Heart right ventricle (tissue), 16 donors: Measurements from ENCODE around the gene GRIA2. TPM values are rescaled to one million over a fixed set of nuclear protein-coding genes. Genes with fewer than 3 reads are reported as not detected.

ENCODE experiments used
- ATAC-seq, 8 donors: fragments of 200-7000 bp; cut with Tn5 transposase; one replicate each; pipeline ENCODE4 v1.9.1; 2020; ENCODE audit warnings: mild to moderate bottlenecking in 8 of 8, moderate library complexity in 8 of 8, moderate number of reproducible peaks in 1 of 8
- DNase-seq, 2 donors: peaks; one replicate each; pipeline ENCODE4 v3.0.0-alpha.2; 2020
- H3K27ac ChIP-seq, 10 donors: fragments of 200-600 bp; sonication (generic) in 2 of 10; one replicate each; pipeline versions ENCODE4 v1.5.0 to v1.8.0; 2020 to 2022; ENCODE audit warnings: mild to moderate bottlenecking in 3 of 10
- H3K27me3 ChIP-seq, 7 donors: fragments of 200-600 bp; one replicate each; pipeline ENCODE4 v1.8.0; 2021 to 2022; ENCODE audit warnings: mild to moderate bottlenecking in 2 of 7
- H3K36me3 ChIP-seq, 9 donors: fragments of 200-600 bp; sonication (generic) in 1 of 9; one replicate each; pipeline versions ENCODE4 v1.5.0 to v1.8.0; 2020 to 2022; ENCODE audit warnings: mild to moderate bottlenecking in 2 of 9
- H3K4me1 ChIP-seq, 9 donors: fragments of 200-600 bp; sonication (generic) in 1 of 9; one replicate each; pipeline versions ENCODE4 v1.5.0 to v1.8.0; 2020 to 2022; ENCODE audit warnings: mild to moderate bottlenecking in 4 of 9
- H3K4me3 ChIP-seq, 10 donors: fragments of 200-600 bp; sonication (generic) in 2 of 10; one replicate each; pipeline versions ENCODE4 v1.5.0 to v1.8.0; 2020 to 2022; ENCODE audit warnings: mild to moderate bottlenecking in 7 of 10, moderate library complexity in 2 of 10
- H3K9me3 ChIP-seq, 11 donors: fragments of 200-600 bp in 10 of 11; sonication (generic) in 2 of 11; one replicate each; pipeline versions ENCODE4 v1.5.0 to v1.8.0; 2013 to 2022; ENCODE audit warnings: mild to moderate bottlenecking in 2 of 11, control low read depth in 1 of 11, moderate library complexity in 1 of 11
- WGBS, 2 donors: extraction: QIAGEN DNeasy Blood & Tissue Kit; methylation state at CpG; one replicate each; pipeline ENCODE4 v1.1.7; 2013; ENCODE audit warnings: inconsistent platforms in 1 of 2; 5-methylcytosine and 5-hydroxymethylcytosine counted together
- intact Hi-C, 10 donors: fragments of 100-400 bp; cut with DNase I; formaldehyde crosslinking; loops; one replicate each; pipeline versions ENCODE4 v1.11.1 to v1.14.2; 2022
- polyA plus RNA-seq, 2 donors: library from polyadenylated mRNA; stranded (reverse); fragments of 200-250 nt; gene quantifications; one replicate each; pipeline ENCODE4 v1.2.3, GENCODE V29; 2013
- total RNA-seq, 10 donors: library from RNA; stranded (reverse); fragmentation: NEBNext Ultra II Directional in 3 of 10; extraction: Animal tissue kit (Norgen Biotek cat#: 25700) in 3 of 10; gene quantifications; one replicate each; pipeline versions ENCODE4 v1.2.1 to v1.2.4, GENCODE V29; 2021 to 2023
- TF ChIP-seq, protein P1 (sequence below), 9 donors: fragments of 200-600 bp; sonication (generic) in 2 of 9; IDR thresholded peaks; one replicate each; pipeline versions ENCODE4 v1.5.0 to v1.8.0; 2021 to 2022; ENCODE audit warnings: antibody characterized with exemption in 9 of 9, mild to moderate bottlenecking in 5 of 9, moderate library complexity in 1 of 9
- donor health status: Arrhythmogenic right ventricular cardiomyopathy.
- donor health status: ischemic (EF 13 %, LVEDD 7.1; RV severe dilation, severe dysfunction).
- donor health status: healthy with polysubstance abuse.
- donor health status: DM: no; HTN: yes; CAD: no.
- donor health status: DM: no; HTN: no; CAD: no.
- donor health status: ischemic (EF 25% LVEDD 6.9; RV normal size, moderate dysfunction).
- donor health status: ischemic (EF 25% LVEDD 5.7; RV mildly dilated, moderate dysfunction).
- donor health status: healthy.
- donor health status: DM: yes; HTN: yes; CAD: no.
- donor health status: Ischemic cardiomyopathy.
- donor health status: ischemic (EF 35%, LVEDD 5.7; RV mildly dilated, moderate dysfunction).
- donor health status: nonischemic (EF 11% LVEDD 7.7; RV severe dilation, severe dysfunction).
- donor health status: DM: yes; HTN: yes; CAD: no.
- donor health status: PGD.
- donor health status: ischemic (EF 29% LVEDD 5.4; RV normal size, mild dysfunction).
- donor health status: nonischemic (EF 23%, LVEDD 6.1; RV moderate dilation, normal function).

GRIA2 gene
- total and polyA plus RNA-seq, 12 donors: 0.20 to 0.51 TPM; not detected in 10

GRCh38 chr4:157291071-157291470 is 70.5 kb downstream of the GRIA2 start:
- Histone ChIP-seq H3K36me3 (no peaks in the 10 kb centered on the region), H3K4me3 (no peak overlapping the region), H3K27me3 (peaks cover 0 to 10% (median 0%) of the 10 kb centered on the region in 7 donors), H3K27ac (no peak overlapping the region), H3K9me3 (no peaks in the 10 kb centered on the region), H3K4me1 (no peaks in the 10 kb centered on the region)
- DNase-seq: no peak
- TF ChIP-seq, protein P1, sequence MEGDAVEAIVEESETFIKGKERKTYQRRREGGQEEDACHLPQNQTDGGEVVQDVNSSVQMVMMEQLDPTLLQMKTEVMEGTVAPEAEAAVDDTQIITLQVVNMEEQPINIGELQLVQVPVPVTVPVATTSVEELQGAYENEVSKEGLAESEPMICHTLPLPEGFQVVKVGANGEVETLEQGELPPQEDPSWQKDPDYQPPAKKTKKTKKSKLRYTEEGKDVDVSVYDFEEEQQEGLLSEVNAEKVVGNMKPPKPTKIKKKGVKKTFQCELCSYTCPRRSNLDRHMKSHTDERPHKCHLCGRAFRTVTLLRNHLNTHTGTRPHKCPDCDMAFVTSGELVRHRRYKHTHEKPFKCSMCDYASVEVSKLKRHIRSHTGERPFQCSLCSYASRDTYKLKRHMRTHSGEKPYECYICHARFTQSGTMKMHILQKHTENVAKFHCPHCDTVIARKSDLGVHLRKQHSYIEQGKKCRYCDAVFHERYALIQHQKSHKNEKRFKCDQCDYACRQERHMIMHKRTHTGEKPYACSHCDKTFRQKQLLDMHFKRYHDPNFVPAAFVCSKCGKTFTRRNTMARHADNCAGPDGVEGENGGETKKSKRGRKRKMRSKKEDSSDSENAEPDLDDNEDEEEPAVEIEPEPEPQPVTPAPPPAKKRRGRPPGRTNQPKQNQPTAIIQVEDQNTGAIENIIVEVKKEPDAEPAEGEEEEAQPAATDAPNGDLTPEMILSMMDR (IDR thresholded peaks at IDR 0.05): no peak
- 72 to 73% methylated on average over 3 of the region's 3 CpGs for WGBS, 2 donors
- intact Hi-C loops: no loop called here
- ATAC-seq: no peak

DNA sequence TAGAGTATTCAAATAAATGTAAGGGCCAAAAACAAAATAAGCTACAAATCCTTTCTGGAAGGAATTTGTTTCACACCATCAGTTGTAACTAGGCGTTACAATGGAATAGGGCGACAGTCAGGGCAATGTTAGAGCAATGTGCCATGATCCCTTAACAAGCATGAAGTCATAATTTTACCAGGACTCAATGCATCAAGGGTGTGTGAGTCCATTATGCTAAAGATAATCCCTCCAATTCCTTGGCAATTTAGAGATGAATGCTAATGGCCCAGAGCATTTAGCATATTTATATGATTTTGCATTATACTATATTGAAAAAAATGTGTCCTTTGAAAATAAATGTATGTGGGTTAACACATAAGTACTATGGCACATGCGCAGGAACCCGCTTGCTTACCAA is 73.1 kb downstream of the GRIA2 start:
- Histone ChIP-seq H3K4me1 (no peaks in the 10 kb centered on the region), H3K4me3 (no peak overlapping the region), H3K36me3 (no peaks in the 10 kb centered on the region), H3K27ac (no peak overlapping the region), H3K9me3 (no peaks in the 10 kb centered on the region), H3K27me3 (peaks cover 0 to 10% (median 0%) of the 10 kb centered on the region in 7 donors)
- TF ChIP-seq, protein P1 (IDR thresholded peaks at IDR 0.05): no peak
- DNase-seq (no peak), ATAC-seq (no peak)
- intact Hi-C loops: no loop called here
- 90% methylated on average over 4 of the region's 4 CpGs for WGBS, 2 donors

GRCh38 chr4:157294575-157294974 is 74.0 kb downstream of the GRIA2 start:
- peaks cover 0 to 10% (median 0%) of the 10 kb centered on the region in 7 donors for H3K27me3 ChIP-seq
- no peaks in the 10 kb centered on the region for H3K36me3 ChIP-seq
- no peaks in the 10 kb centered on the region for H3K4me1 ChIP-seq
- no peak overlapping the region for H3K27ac ChIP-seq
- no peaks in the 10 kb centered on the region for H3K9me3 ChIP-seq
- intact Hi-C loops: no loop called here
- TF ChIP-seq, protein P1 (IDR thresholded peaks at IDR 0.05): no peak
- no peak for ATAC-seq
- WGBS, 2 donors: 64 to 66% methylated on average over 2 of the region's 2 CpGs
- no peak for DNase-seq
- no peak overlapping the region for H3K4me3 ChIP-seq

- Histone ChIP-seq H3K9me3 (no peaks in the 10 kb centered on the region), H3K27me3 (no peaks in the 10 kb centered on the region), H3K4me3 (no peak overlapping the region), H3K36me3 (no peaks in the 10 kb centered on the region), H3K27ac (no peak overlapping the region), H3K4me1 (no peaks in the 10 kb centered on the region)
- TF ChIP-seq, protein P1 (IDR thresholded peaks at IDR 0.05): no peak
- intact Hi-C loops: no loop called here
- DNase-seq (no peak), ATAC-seq (no peak)
- 56 to 62% methylated on average over 2 of the region's 2 CpGs for WGBS, 2 donors
Measured at GRCh38 chr4:157300701-157301100, 80.2 kb downstream of the GRIA2 start.
